Measurements from ENCODE around the gene PAFAH2. TPM values are rescaled to one million over a fixed set of nuclear protein-coding genes. Genes with fewer than 3 reads are reported as not detected.

Gene PAFAH2
- total and polyA plus RNA-seq, 2 of the 8 experiments (the other 6 are each of a cell fraction or from before 2014, with no cell fraction given) = 7.7 to 9.3 TPM

GRCh38 chr1:26016953-26017545 is 19.2 kb upstream of the PAFAH2 start (continued):
- TF ChIP-seq CHD7 (IDR thresholded peaks at IDR 0.05; ENCODE audit: insufficient replicate concordance, low read length) (no peak), CTCF (IDR thresholded peaks at IDR 0.05; ENCODE audit: control extremely low read depth in 1 of 3, insufficient read depth in 1 of 3, low read depth in 1 of 3, low read length in 3 of 3) (peak in 2 of 3 experiments; percentile 16 to 17; a peak in 2 of 4 replicates)

Measured in H1 (cell line).